Stimulated activated naive CD8-positive, alpha-beta T cell treated with anti-CD3 and anti-CD28 coated beads, Interleukin-15, amount 100 ng/mL, for 72 hours (primary cell): ENCODE data around the gene PYY.

ENCODE experiments used
- ATAC-seq: fragments of 150-1000 bp; cut with Tn5 transposase; 2 replicates; pipeline ENCODE4 v1.10.0; 2021; ENCODE audit warnings: mild to moderate bottlenecking, moderate library complexity
- DNase-seq, 2 donors: peaks; one replicate each; pipeline ENCODE4 v3.0.0; 2021 to 2022
- H3K27ac Mint-ChIP-seq, 2 donors: one replicate each; pipeline ENCODE4 v1.8.0; 2022; ENCODE audit warnings: mild to moderate bottlenecking in 2 of 2, mixed read lengths in 2 of 2, moderate library complexity in 2 of 2
- H3K27me3 Mint-ChIP-seq: one replicate; pipeline ENCODE4 v1.8.0; 2022; ENCODE audit warnings: mixed read lengths
- H3K4me1 Mint-ChIP-seq: one replicate; pipeline ENCODE4 v1.8.0; 2022; ENCODE audit warnings: mild to moderate bottlenecking, mixed read lengths
- H3K4me3 Mint-ChIP-seq, 2 donors: one replicate each; pipeline ENCODE4 v1.8.0; 2022; ENCODE audit warnings: mild to moderate bottlenecking in 2 of 2, mixed read lengths in 2 of 2, moderate library complexity in 1 of 2
- H3K9me3 Mint-ChIP-seq, 2 donors: one replicate each; pipeline ENCODE4 v1.8.0; 2022; ENCODE audit warnings: mixed read lengths in 2 of 2

Gene PYY

GRCh38 chr17:43917348-43918025 is 36.3 kb downstream of the PYY start:
- ATAC-seq (peak; percentile 84), DNase-seq (peak; percentile 52 to 58)
- no peaks in the 10 kb centered on the region for H3K27me3 Mint-ChIP-seq
- H3K4me3 Mint-ChIP-seq, result peak overlapping the region; percentile 69 to 86
- no peaks in the 10 kb centered on the region for H3K9me3 Mint-ChIP-seq
- H3K4me1 Mint-ChIP-seq, result peaks cover 25% of the 10 kb centered on the region
- peak overlapping the region; percentile 30 to 78 for H3K27ac Mint-ChIP-seq

- Mint-ChIP-seq H3K27ac (peak overlapping the region in 1 of 2 donors; percentile 10), H3K4me3 (peak overlapping the region; percentile 69 to 86), H3K9me3 (no peaks in the 10 kb centered on the region), H3K4me1 (peaks cover 25% of the 10 kb centered on the region), H3K27me3 (no peaks in the 10 kb centered on the region)
- DNase-seq (no peak), ATAC-seq (no peak)
Observed at GRCh38 chr17:43917016-43917347, 36.8 kb downstream of the PYY start.

GRCh38 chr17:43916385-43916784 is 37.4 kb downstream of the PYY start:
- Mint-ChIP-seq H3K27me3 (no peaks in the 10 kb centered on the region), H3K4me3 (no peak overlapping the region), H3K4me1 (peaks cover 25% of the 10 kb centered on the region), H3K27ac (no peak overlapping the region), H3K9me3 (no peaks in the 10 kb centered on the region)
- DNase-seq (no peak), ATAC-seq (no peak)

- Mint-ChIP-seq H3K4me1 (peaks cover 25% of the 10 kb centered on the region), H3K27me3 (no peaks in the 10 kb centered on the region), H3K4me3 (no peak overlapping the region), H3K9me3 (no peaks in the 10 kb centered on the region), H3K27ac (no peak overlapping the region)
- ATAC-seq (no peak), DNase-seq (no peak)
Observed at GRCh38 chr17:43915559-43915958, 38.2 kb downstream of the PYY start.

- Mint-ChIP-seq H3K9me3 (no peaks in the 10 kb centered on the region), H3K27ac (no peak overlapping the region), H3K4me3 (no peak overlapping the region), H3K27me3 (no peaks in the 10 kb centered on the region), H3K4me1 (peaks cover 25% of the 10 kb centered on the region)
- DNase-seq (no peak), ATAC-seq (no peak)
Observed at GRCh38 chr17:43914451-43914850, 39.3 kb downstream of the PYY start.

GRCh38 chr17:43913584-43913983 is 40.2 kb downstream of the PYY start:
- Mint-ChIP-seq H3K4me3 (no peak overlapping the region), H3K27me3 (no peaks in the 10 kb centered on the region)
- DNase-seq, result no peak

GRCh38 chr17:43912635-43913304 is 41.0 kb downstream of the PYY start:
- peaks cover 16% of the 10 kb centered on the region for H3K4me1 Mint-ChIP-seq
- ATAC-seq (no peak), DNase-seq (no peak)
- no peaks in the 10 kb centered on the region for H3K9me3 Mint-ChIP-seq
- H3K4me3 Mint-ChIP-seq, result no peak overlapping the region
- H3K27me3 Mint-ChIP-seq, result no peaks in the 10 kb centered on the region
- H3K27ac Mint-ChIP-seq, result no peak overlapping the region

More at GRCh38 chr17:43913584-43913983, 40.2 kb downstream of the PYY start:
- peaks cover 19% of the 10 kb centered on the region for H3K4me1 Mint-ChIP-seq
- no peak overlapping the region for H3K27ac Mint-ChIP-seq
- ATAC-seq, result no peak
- no peaks in the 10 kb centered on the region for H3K9me3 Mint-ChIP-seq

- H3K27ac Mint-ChIP-seq, result no peak overlapping the region
- no peak for DNase-seq
- H3K9me3 Mint-ChIP-seq, result no peaks in the 10 kb centered on the region
- ATAC-seq, result no peak
- peaks cover 11% of the 10 kb centered on the region for H3K4me1 Mint-ChIP-seq
- H3K4me3 Mint-ChIP-seq, result no peak overlapping the region
- H3K27me3 Mint-ChIP-seq, result no peaks in the 10 kb centered on the region
Observed at GRCh38 chr17:43911904-43912303, 41.8 kb downstream of the PYY start.

- Mint-ChIP-seq H3K27me3 (peaks cover 17% of the 10 kb centered on the region), H3K4me1 (peaks cover 16% of the 10 kb centered on the region), H3K27ac (no peak overlapping the region), H3K9me3 (no peaks in the 10 kb centered on the region), H3K4me3 (no peak overlapping the region)
- DNase-seq, result no peak
- no peak for ATAC-seq
Observed at GRCh38 chr17:43909537-43910231, 44.1 kb downstream of the PYY start.

GRCh38 chr17:43907998-43908721 is 45.6 kb downstream of the PYY start:
- H3K4me3 Mint-ChIP-seq, result peak overlapping the region; percentile 91 to 95

GRCh38 chr17:43907425-43907981 is 46.2 kb downstream of the PYY start, which contains the start of gene MPP2:
Gene MPP2 (minus strand): TSS chr17:43907536. CDS start chr17:43904460, 3,076 bp downstream.
- Mint-ChIP-seq H3K4me3 (peak within 1 kb of the TSS; percentile 91 to 95), H3K27me3 (peaks cover 17% of the 10 kb centered on the region), H3K27ac (peak within 1 kb of the TSS; percentile 65 to 95), H3K9me3 (no peaks in the 10 kb centered on the region), H3K4me1 (peaks cover 16% of the 10 kb centered on the region)
- ATAC-seq, result peak; percentile 80
- DNase-seq, result peak; percentile 72 to 81

More at GRCh38 chr17:43907998-43908721, 45.6 kb downstream of the PYY start:
- no peaks in the 10 kb centered on the region for H3K9me3 Mint-ChIP-seq
- peak; percentile 66 for ATAC-seq
- peaks cover 16% of the 10 kb centered on the region for H3K4me1 Mint-ChIP-seq
- DNase-seq, result peak; percentile 61 to 68
- H3K27ac Mint-ChIP-seq, result no peak overlapping the region
- H3K27me3 Mint-ChIP-seq, result peaks cover 17% of the 10 kb centered on the region

- Mint-ChIP-seq H3K4me3 (peak overlapping the region; percentile 91 to 95), H3K27me3 (peaks cover 17% of the 10 kb centered on the region), H3K9me3 (no peaks in the 10 kb centered on the region), H3K27ac (peak overlapping the region; percentile 65 to 95), H3K4me1 (peaks cover 16% of the 10 kb centered on the region)
- DNase-seq (peak in 1 of 2 donors; percentile 21), ATAC-seq (peak; percentile 44)
Observed at GRCh38 chr17:43906951-43907424, 46.8 kb downstream of the PYY start.

- DNase-seq (peak; percentile 54 to 60), ATAC-seq (peak; percentile 73)
- Mint-ChIP-seq H3K9me3 (no peaks in the 10 kb centered on the region), H3K4me1 (peaks cover 21% of the 10 kb centered on the region), H3K27ac (peak overlapping the region; percentile 65 to 95), H3K4me3 (peak overlapping the region; percentile 91 to 95), H3K27me3 (peaks cover 20% of the 10 kb centered on the region)
Observed at GRCh38 chr17:43905985-43906852, 47.5 kb downstream of the PYY start.

- DNase-seq (no peak), ATAC-seq (no peak)
- Mint-ChIP-seq H3K4me1 (peaks cover 28% of the 10 kb centered on the region), H3K27me3 (peaks cover 21% of the 10 kb centered on the region), H3K9me3 (no peaks in the 10 kb centered on the region), H3K4me3 (no peak overlapping the region), H3K27ac (no peak overlapping the region)
Observed at GRCh38 chr17:43905400-43905984, 48.2 kb downstream of the PYY start.
